GM19438 (cell line): ENCODE measurements around the gene TBL1XR1.
"Not testable (repeated sequence)": the region's sequence is repeated elsewhere in the genome, so short reads cannot be mapped to it uniquely, and the experiment has no call there.

Experiments used
- ATAC-seq: cut with Tn5 transposase; IDR thresholded peaks from one replicate; pipeline ENCODE4 v1.9.1; 2021; ENCODE audit warnings: low read depth; ENCODE audit not compliant: unreplicated experiment

The TBL1XR1 gene

DNA sequence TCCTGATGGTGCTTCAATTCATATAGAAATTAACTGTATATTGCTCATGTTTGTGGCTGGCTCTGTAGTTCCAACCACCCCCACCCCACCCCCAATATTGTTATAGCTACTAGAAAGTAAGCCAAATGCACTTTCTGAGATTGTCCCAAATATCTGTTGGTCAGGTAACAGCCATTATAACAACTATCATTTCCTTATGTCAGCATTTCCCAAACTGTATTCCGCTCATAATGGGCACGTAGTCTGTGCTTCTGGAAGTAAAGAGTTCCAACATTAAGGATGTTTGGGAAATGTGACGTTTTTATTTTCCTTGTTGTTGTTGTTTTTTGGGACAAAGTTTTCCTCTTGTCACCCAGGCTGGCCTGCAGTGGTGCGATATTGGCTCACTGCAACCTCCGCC lies 12.2 kb upstream of the TBL1XR1 start:
- no peak for ATAC-seq

DNA sequence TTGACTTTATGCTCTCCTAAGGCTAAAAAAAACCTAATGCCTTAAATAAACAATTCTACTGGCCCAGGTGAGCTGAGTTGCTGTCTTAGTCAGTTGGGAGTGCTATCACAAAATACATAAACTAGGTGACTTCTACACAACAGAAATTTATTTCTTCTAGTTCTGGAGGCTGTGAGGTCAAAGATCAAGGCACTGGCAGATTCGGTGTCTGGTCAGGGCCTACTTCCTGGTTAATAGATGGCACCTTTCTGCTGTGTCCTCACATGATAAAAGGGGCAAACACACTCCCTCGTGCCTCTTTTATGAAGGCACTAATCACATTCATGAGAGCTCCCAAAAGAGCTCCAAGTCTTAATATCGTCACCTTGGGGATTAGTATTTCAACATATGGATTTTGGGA lies 11.5 kb upstream of the TBL1XR1 start:
- no peak for ATAC-seq

DNA sequence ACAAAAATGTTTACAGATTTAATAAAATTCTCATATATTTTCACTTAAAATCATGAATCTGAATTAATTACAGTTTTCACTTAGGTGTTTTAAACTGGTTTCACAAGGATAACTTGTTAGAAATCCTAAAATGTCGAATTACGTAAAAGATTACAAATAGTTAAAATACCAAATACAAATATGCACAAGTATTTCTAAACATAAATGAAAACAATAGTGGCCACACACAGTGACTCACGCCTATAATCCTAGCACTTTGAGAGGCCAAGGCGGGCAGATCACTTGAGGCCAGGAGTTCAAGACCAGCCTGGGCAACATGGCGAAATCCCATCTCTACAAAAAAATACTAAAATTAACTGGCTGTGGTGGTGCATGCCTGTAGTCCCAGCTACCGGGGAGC lies 10.9 kb upstream of the TBL1XR1 start:
- ATAC-seq, result no peak

DNA sequence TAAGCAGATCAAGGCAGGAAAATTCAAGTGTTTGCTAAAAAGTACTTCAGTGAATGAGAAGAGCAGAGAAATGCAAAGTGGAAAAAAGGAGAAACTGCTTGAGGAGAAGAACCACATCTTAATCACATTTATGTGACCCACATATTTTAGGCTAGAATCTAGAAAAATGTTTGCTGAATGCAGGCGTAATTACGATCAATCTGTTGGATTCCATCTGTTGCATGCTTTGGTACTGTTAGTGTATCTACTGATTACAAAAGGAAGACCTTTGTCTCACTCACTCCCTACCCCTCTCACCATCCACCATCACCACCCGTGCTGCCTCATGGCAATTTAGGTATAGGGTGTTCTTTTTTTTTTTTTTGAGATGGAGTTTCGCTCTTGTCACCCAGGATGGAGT lies 9.7 kb upstream of the TBL1XR1 start:
- ATAC-seq, result no peak

DNA sequence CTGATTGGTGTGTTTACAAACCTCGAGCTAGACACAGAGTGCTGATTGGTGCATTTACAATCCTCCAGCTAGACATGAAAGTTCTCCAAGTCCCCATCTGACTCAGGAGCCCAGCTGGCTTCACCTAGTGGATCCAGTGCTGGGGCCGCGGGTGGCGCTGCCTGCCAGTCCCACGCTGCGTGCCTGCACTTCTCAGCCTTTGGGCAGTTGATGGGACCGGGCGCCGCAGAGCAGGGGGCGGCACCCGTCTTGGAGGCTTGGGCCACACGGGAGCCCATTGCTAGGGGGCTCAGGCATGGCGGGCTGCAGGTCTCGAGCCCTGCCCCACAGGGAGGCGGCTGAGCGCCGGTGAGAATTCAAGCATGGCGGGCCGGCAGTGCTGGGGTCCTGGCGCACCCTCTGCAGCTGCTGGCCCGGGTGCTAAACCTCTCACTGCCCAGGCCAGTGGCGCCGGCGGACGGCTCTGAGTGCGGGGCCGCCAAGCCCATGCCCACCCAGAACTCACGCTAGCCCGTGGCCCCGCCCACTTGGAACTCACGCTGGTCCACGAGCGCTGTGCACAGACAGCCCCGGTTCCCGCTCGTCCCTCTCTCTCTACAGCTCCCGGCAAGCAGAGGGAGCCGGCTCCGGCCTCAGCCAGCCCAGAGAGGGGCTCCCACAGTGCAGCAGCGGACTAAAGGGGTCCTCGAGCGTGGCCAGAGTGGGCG lies 6.6 kb upstream of the TBL1XR1 start:
- ATAC-seq, result no peak

DNA sequence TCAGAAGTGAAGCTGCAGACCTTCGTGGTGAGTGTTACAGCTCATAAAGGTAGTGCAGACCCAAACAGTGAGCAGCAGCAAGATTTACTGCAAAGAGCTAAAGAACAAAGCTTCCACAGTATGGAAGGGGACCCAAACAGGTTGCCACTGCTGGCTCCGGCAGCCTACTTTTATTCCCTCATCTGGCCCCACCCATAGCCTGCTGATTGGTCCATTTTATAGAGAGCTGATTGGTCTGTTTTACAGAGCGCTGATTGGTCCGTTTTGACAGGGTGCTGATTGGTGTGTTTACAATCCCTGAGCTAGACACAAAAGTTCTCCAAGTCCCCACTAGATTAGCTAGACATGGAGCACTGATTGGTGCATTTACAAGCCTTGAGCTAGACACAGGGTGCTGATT lies 5.7 kb upstream of the TBL1XR1 start:
- ATAC-seq, result not testable (repeated sequence)

DNA sequence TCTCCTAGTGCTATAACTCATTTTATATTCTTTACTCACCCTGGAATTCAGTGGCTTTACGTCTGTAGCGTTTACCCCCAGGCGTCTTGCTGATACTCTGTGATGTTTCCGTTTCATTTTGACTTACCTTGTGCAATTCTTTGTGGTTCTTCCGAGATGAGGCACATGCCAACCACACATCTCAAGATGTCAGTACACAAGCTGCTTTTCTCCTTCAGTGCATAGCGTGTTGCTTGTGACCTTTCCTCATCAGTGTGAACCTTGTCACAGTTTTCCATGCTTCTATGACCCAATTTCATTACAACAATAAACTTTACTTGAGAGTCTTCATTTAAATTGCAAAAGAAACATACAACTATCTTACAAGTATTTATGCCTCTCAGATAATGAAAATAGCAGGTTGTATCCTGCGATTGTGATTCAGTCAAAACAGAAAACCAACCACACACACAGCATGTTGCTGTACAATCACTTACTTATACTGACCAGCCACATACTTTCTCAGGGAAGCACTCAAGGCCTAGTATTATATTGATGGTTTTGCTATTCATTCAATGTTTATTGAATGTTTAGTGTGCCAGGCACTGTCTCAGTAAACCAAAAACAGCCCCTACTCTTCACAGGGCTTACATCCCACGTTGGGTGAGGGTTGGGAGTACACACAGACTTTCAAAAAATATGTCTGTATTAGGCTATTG lies 4.6 kb upstream of the TBL1XR1 start:
- peak; percentile 67 for ATAC-seq

DNA sequence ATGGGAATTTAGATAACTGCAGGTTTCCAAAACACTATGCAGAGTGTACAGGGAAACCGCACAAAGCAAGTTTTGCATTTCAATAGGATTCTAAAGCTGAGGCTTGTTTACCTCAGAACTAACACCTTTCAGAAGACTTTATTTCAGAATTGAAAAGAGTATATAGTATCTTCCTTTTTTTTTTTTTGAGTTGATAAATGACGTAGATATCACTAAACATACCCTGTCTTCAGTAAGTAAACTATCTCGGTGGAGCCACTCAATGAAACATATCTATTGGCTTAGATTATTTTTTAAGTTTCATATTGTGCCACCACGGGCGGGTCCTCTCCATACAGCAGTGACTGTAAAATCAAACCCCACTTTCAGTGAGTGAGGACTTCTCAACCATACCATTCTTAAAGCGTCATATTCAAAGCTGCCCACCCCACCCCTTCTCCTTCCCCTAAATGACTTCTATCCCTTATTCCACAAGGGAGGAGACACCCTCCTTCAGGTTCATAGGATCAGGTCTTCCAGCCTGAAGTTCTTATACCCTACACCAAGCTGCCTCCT lies 2.0 kb upstream of the TBL1XR1 start:
- no peak for ATAC-seq

DNA sequence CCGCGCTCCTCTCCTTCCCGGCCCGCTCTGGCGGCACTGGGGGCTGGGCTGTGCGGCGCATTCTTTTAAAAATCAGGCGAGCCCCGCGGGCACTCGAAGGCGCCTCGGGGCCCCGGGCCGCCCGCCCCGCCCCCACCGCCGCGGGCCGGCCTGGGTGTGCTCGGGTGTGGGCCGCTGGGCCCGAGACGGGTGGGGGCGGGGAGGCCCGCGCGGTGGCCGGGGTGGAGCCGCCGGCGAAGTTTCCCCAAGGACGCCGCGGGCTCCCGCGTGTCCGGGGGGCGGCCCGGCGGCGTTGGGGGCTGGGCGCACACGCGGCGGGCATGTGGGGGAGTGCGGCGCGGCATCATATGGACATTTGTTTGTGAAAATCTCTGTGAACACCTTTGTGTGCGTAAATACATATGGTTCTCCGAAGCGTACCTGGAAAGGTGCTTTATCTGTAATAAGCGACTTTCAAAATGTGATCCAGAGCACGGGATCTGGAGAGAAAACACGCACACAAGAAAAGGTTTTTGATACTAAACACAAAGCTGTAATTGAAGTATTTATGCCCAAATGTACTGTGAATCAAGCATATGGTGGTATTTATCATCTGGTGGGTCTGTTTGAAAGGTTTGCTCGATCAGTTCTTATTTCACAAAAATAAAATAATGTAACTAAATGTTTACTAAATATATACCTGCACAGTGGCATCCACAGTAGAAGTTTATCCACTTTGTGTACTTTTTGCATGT lies 612 bp upstream of the TBL1XR1 start:
- ATAC-seq, result peak; percentile 22

DNA sequence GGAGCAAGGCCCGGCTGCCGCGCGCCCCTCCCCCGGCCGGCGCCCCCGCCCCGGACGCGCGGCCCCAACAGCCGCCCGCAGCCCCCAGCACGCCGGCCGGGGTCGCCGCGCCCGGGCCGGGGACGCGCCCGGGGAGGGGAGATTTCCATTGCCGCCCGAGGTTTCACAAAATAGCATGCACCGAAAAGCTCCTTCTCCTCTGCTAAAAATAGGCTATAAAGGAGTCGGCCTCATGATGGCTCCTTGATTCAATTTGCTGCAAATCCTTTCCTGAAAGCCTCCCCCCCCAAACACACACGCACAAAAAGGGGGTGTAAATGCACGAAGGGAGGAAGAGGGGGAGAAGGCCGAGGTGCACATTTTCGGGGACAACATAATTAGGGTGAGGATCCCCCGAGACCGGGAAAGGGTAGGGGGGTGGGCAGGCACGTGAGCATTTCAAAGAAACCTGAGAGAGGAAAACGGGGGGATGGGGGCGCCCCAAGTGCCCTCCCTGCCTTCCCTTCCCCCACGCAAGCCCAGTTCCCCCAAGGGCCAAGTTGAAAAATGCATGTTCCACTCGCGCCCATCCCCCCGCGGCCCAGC lies 734 bp downstream of the TBL1XR1 start:
- ATAC-seq, result no peak

DNA sequence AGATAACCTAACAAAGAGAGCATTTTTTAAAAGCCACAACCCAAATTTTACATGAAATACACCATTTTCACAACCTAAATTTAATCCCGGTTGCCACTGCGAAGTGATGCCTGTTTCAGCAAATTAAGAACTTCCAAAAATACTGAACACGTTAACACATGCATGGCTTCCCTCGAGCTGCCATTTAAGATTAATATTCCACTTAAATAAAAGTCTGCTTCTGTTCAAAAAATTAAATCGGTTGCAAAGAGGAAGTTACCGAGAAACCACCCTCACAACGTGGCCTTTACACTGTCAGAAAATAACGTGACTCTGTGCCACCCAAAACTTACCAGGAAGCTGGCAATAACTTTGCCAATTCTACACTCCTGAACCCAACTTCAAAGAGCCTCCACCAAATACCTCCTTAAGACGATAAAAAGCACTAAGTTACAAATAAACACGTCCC lies 1.2 kb downstream of the TBL1XR1 start:
- ATAC-seq, result no peak

DNA sequence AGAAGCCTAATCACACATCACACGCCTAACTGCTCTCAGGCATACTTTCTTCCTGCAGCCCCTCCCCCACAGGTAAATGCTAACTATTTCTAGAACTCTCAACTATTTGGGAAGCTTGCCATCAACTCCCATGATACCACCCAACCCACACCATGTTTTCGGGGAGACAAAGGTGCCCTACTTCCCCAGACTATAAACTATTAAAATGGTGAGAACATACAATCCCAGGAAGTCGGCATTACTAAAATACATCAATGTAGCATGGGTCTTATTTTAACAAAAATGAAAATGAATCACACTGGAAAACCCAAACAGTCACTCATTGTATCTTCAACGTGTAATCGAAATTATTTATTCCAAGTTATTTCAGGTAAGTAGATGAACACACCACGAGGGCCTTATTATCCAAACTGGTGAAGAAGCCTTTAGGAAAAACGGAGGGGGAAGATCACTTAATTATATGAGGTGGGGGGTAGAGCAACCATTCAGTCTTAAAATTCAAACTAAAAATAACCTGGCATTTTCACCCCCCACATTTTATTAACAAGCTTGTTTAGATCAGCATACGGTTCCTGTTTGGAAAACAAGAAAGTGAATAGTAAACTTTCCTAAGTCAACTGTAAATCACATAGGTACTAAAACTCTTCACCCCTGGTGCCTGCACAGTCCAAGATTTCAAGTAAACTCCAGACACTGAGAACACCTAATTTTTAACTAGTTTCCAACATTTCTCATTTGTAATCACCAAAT lies 1.9 kb downstream of the TBL1XR1 start:
- no peak for ATAC-seq

DNA sequence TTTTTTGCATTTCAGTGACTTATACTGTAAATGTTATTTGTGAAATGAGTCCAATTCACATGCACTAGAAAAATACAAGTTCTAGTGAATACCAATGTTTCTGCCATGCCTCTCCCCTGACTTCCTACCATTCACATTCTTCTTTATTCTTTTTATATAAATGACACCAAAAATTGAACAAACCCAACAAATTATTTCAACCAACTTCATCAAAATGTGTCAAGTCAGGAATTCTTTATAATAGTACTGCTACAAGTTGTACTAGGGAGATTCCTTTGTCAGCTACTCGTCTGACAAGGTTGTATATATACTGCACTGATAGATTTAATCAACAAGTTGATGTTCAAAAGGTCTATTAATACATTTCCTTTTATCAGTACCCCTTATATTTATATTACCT lies 3.0 kb downstream of the TBL1XR1 start:
- ATAC-seq, result no peak

DNA sequence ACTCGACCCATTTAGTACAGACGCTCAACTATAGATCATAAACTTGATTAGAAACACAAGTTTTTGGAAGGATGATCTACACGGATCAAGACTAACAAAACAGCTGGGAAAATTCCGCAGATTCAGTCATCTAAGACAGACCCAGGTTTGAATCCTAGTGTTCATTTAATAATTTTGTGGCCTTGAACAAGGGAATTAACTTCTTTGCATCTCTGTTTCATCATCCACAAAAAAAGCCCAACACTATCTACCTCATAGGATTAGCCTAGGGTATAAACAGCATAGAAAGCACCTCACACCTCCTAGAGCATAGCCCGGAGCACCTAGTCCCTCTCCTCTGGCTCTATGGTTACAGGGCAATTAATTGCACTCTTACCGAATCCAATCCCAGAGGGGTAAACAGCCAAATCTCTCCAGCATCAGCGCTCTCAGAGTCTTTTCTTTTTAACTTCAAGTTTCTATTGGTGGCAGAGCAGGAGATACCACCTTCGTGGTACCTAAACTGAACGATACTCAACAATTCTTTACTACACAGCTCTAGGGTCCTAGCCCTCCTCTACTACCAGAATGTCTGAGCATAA lies 3.5 kb downstream of the TBL1XR1 start:
- no peak for ATAC-seq

DNA sequence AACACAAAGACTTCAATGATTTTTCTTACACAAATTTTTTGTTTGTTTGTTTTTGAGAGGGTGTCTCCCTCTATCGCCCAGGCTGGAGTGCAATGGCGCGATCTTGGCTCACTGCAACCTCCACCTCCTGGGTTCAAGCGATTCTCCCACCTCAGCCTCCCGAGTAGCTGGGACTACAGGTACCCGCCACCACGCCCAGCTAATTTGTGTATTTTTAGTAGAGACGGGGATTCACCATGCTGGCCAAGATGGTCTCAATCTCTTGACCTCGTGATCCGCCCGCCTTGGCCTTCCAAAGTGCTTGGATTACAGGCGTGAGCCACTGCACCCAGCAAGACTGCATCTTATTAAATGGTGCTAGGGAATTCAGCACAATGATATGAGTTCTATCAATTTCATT lies 4.0 kb downstream of the TBL1XR1 start:
- ATAC-seq, result not testable (repeated sequence)

DNA sequence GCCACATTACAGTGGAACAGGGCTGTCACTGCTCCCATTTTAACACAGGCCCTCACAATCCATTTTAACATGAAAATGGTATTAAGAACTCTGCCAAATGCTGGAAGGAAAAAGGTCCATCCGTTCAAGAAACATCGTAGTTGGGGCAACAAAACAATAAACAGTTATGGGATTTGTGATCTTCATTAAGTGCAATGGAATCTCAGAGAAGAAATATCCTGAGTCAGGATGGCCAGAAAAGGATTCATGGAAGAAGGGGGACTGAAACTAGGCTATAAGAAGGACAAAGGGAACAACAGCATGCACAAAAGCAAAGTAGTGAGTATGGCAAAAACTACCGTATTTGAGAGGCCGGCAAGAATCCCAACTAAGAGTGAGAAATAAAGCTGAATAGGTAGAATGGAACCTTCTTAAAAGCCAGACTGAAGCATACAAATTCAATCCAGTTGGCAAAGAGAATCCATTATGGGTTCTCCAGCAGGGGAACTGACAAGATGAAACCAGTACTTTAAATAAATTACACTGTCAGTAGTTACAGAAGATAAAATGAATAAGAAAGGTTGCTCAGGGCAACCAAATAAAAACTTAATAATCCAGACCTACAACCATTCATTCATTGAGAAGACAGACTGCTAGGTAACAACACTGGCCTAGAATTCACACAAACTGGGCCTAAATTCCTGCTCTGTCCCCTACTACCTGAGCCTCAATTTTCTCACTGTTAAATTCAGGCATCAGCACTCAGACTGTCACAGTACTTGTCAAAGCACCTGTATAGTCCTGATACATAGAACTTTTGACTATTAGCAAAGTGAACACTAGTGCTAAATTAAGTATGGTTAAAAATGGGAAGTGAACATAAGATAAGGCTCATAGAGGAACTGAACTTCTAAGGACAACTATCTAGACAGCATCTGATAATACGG lies 6.3 kb downstream of the TBL1XR1 start:
- no peak for ATAC-seq

DNA sequence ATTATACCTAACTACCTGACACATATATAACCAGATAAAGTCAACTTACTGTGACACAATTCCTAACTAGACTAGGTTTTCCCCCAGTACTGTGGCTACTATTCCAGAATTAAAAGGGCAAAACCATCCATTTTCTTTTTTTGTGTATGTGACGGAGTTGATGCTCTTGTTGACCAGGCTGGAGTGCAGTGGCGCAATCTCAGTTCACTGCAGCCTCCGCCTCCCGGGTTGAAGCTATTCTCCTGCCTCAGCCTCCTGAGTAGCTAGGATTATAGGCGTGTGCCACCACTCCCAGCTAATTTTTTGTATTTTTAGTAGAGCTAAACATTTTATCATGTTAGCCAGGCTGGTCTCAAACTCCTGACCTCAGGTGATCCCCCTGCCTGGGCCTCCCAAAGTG lies 7.1 kb downstream of the TBL1XR1 start:
- not testable (repeated sequence) for ATAC-seq

DNA sequence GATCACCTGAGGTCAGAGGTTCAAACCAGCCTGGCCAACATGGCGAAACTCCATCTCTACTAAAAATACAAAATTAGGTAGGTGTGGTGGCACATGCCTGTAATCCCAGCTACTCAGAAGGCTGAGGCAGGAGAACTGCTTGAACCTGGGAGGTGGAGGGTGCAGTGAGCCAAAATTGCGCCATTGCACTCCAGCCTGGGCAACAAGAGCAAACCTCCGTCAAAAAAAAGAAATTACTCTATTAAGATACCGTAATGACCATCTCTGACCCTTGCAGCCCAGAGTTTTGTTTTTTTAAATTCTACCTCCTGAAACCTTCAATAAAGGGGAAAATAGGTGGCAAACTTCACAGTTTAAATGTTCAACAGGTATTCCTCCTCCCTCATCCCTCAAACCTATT lies 9.0 kb downstream of the TBL1XR1 start:
- ATAC-seq, result not testable (repeated sequence)

DNA sequence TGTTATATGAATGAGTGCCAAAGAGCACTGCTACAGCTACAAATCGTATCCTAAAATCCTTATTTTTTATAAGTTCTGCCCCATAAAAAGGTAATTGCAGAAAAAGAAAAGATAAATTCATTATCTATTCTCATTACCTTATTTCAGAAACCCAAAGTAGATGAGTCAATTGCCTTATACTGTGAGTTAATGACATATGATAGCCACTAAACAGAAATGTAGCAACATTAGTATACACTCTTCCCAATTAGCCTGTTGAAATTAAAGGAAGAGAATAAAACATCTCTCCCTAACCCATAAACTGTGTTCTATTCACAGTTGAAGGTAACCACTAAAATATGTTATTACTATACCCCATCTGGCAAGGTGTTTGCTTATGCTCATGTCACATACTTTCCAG lies 11.0 kb downstream of the TBL1XR1 start:
- ATAC-seq, result no peak
